Measurements from ENCODE around the gene CALD1.

- no peak for TF ChIP-seq ZBTB11 (tag by site-specific recombination; conservative IDR thresholded peaks at IDR 0.05; ENCODE audit: low read depth)
- TF ChIP-seq ZNF549 (tag by site-specific recombination; IDR thresholded peaks at IDR 0.05), result no peak
- TF ChIP-seq ZBTB7A (tag by site-specific recombination; IDR thresholded peaks at IDR 0.05; ENCODE audit: low read depth), result no peak
- no peak for TF ChIP-seq CTCF (tag by site-specific recombination; IDR thresholded peaks at IDR 0.05)
- TF ChIP-seq ZNF223 (tag by site-specific recombination; IDR thresholded peaks at IDR 0.05), result no peak
- TF ChIP-seq ZNF184 (tag by site-specific recombination; IDR thresholded peaks at IDR 0.05), result no peak
Observed at GRCh38 chr7:134996097-134996550, 216.7 kb downstream of the CALD1 start.

Measured in HEK293 (cell line).